H1 (cell line): ENCODE results near the gene MMP24. TPM values are rescaled to one million over a fixed set of nuclear protein-coding genes. Genes with fewer than 3 reads are reported as not detected.
A peak's percentile ranks its signal among the peaks of the same experiment; 100 is the strongest.

Source experiments
- CTCF ChIA-PET: fragments of 300-600 bp; sonication (Branson Sonifier 250); formaldehyde crosslinking; loops from one replicate; lab custom pipeline; 2021; ENCODE audit not compliant: partially characterized antibody; lab: Charles Lee
- POLR2A ChIA-PET: fragments of 300-600 bp; sonication (Branson Sonifier 250); formaldehyde crosslinking; loops from one replicate; lab custom pipeline; 2021; ENCODE audit warnings: inconsistent platforms; ENCODE audit not compliant: partially characterized antibody; lab: Charles Lee
- DNase-seq, 2 experiments: peaks; one replicate each; pipeline versions ENCODE4 v3.0.0 to v3.0.0-alpha.2; 2010 to 2022; ENCODE audit warnings: low spot score in 2 of 2, low read depth in 1 of 2, mixed read lengths in 1 of 2
- FAIRE-seq: peaks from 2 replicates; lab custom pipeline; 2011; peaks lifted over from hg19 to GRCh38; lab: Jason Lieb, UNC
- H2AFZ ChIP-seq: 2 replicates; pipeline ENCODE4 v1.8.1; 2012; ENCODE audit warnings: low read length, inconsistent platforms
- H2AK5ac ChIP-seq: 2 replicates; pipeline ENCODE4 v1.6.1; 2013; ENCODE audit warnings: low read depth, low read length
- H2BK120ac ChIP-seq: replicated peaks from 2 replicates; pipeline ENCODE3; 2013; ENCODE audit warnings: low read depth, low read length, inconsistent platforms
- H2BK12ac ChIP-seq: 2 replicates; pipeline ENCODE4 v1.6.1; 2013; ENCODE audit warnings: low read depth, low read length
- H2BK15ac ChIP-seq: 2 replicates; pipeline ENCODE4 v1.6.1; 2013; ENCODE audit warnings: low read length
- H2BK20ac ChIP-seq: 2 replicates; pipeline ENCODE4 v1.6.1; 2013; ENCODE audit warnings: low read length
- H2BK5ac ChIP-seq: 2 replicates; pipeline ENCODE4 v1.6.1; 2013; ENCODE audit warnings: low read depth, low read length
- H3K14ac ChIP-seq: 2 replicates; pipeline ENCODE4 v1.6.1; 2013; ENCODE audit warnings: inconsistent platforms; ENCODE audit not compliant: insufficient read length
- H3K18ac ChIP-seq: 2 replicates; pipeline ENCODE4 v1.6.1; 2013; ENCODE audit warnings: low read length; ENCODE audit errors: extremely low read depth
- H3K23ac ChIP-seq: 2 replicates; pipeline ENCODE4 v1.6.1; 2013; ENCODE audit warnings: inconsistent platforms; ENCODE audit not compliant: insufficient read length
- H3K23me2 ChIP-seq: 2 replicates; pipeline ENCODE4 v1.6.1; 2013; ENCODE audit warnings: low read depth, low read length
- H3K27ac ChIP-seq: 2 replicates; pipeline ENCODE4 v1.6.1; 2011; ENCODE audit warnings: low read depth, low read length, inconsistent platforms
- H3K27me3 ChIP-seq, 4 experiments: replicated peaks in 1 of 4; 1 replicate in 1 of 4; 2 replicates in 3 of 4; pipeline versions ENCODE4 v1.6.1 to v1.8.1; 2011 to 2013; ENCODE audit warnings: low read length in 3 of 4, mild to moderate bottlenecking in 3 of 4, inconsistent platforms in 2 of 4, mixed read lengths in 2 of 4, moderate library complexity in 1 of 4; ENCODE audit not compliant: control insufficient read depth in 3 of 4, insufficient read depth in 3 of 4; ENCODE audit errors: extremely low read depth in 1 of 4
- H3K36me3 ChIP-seq, 4 experiments: 2 replicates each; pipeline versions ENCODE4 v1.6.1 to v1.8.1; 2011 to 2013; ENCODE audit warnings: mild to moderate bottlenecking in 4 of 4, low read length in 3 of 4, moderate library complexity in 2 of 4, control low read depth in 1 of 4, inconsistent platforms in 1 of 4; ENCODE audit not compliant: insufficient read depth in 4 of 4, control insufficient read depth in 2 of 4
- H3K4ac ChIP-seq: replicated peaks from 2 replicates; pipeline ENCODE3; 2013; ENCODE audit warnings: low read length, low read depth, mixed read lengths, inconsistent platforms; ENCODE audit not compliant: insufficient read length
- H3K4me1 ChIP-seq, 4 experiments: replicated peaks in 1 of 4; 1 replicate in 1 of 4; 2 replicates in 3 of 4; pipeline versions ENCODE4 v1.6.1 to v1.8.1; 2011 to 2013; ENCODE audit warnings: low read length in 3 of 4, inconsistent platforms in 2 of 4, mixed read lengths in 1 of 4; ENCODE audit not compliant: insufficient read depth in 4 of 4, control insufficient read depth in 3 of 4
- H3K4me2 ChIP-seq, 2 experiments: 2 replicates each; pipeline versions ENCODE4 v1.6.1 to v1.8.1; 2011 to 2013; ENCODE audit warnings: low read depth in 2 of 2, low read length in 2 of 2, control low read depth in 1 of 2, inconsistent platforms in 1 of 2, mild to moderate bottlenecking in 1 of 2; ENCODE audit not compliant: insufficient read depth in 1 of 2
- H3K4me3 ChIP-seq, 4 experiments: fragments of 200-600, 300-600 bp in 1 of 4; sonication (generic), shearing (Covaris generic), sonication (Bioruptor Twin) in 1 of 4; 2 replicates each; pipeline versions ENCODE4 v1.5.1 to v1.8.1; 2011 to 2016; ENCODE audit warnings: low read length in 4 of 4, low read depth in 3 of 4, control low read depth in 2 of 4, inconsistent platforms in 2 of 4, mild to moderate bottlenecking in 2 of 4, mixed read lengths in 1 of 4, moderate library complexity in 1 of 4; ENCODE audit not compliant: insufficient read depth in 2 of 4; ENCODE audit errors: extremely low read depth in 1 of 4
- H3K56ac ChIP-seq: replicated peaks from 2 replicates; pipeline ENCODE3; 2013; ENCODE audit warnings: low read depth, mild to moderate bottlenecking, mixed read lengths, low read length, inconsistent platforms; ENCODE audit not compliant: insufficient read length
- H3K79me1 ChIP-seq: 2 replicates; pipeline ENCODE4 v1.6.1; 2013; ENCODE audit warnings: low read depth, low read length, control low read depth
- H3K79me2 ChIP-seq, 2 experiments: 2 replicates each; pipeline versions ENCODE4 v1.6.1 to v1.8.1; 2012 to 2013; ENCODE audit warnings: low read length in 2 of 2, mild to moderate bottlenecking in 2 of 2, inconsistent platforms in 1 of 2; ENCODE audit not compliant: insufficient read depth in 2 of 2, control insufficient read depth in 1 of 2
- H3K9ac ChIP-seq, 4 experiments: replicated peaks in 1 of 4; 1 replicate in 1 of 4; 2 replicates in 3 of 4; pipeline versions ENCODE4 v1.6.1 to v1.8.1; 2011 to 2013; ENCODE audit warnings: low read depth in 3 of 4, low read length in 3 of 4, control low read depth in 2 of 4, mild to moderate bottlenecking in 2 of 4, moderate library complexity in 2 of 4, inconsistent platforms in 1 of 4; ENCODE audit errors: extremely low read depth in 1 of 4
- H3K9me3 ChIP-seq, 2 experiments: 2 replicates each; pipeline versions ENCODE4 v1.6.1 to v1.8.1; 2012 to 2013; ENCODE audit warnings: mild to moderate bottlenecking in 2 of 2, moderate library complexity in 2 of 2, control low read depth in 1 of 2, inconsistent platforms in 1 of 2, low read depth in 1 of 2, low read length in 1 of 2, mixed read lengths in 1 of 2; ENCODE audit not compliant: insufficient read depth in 2 of 2
- H4K20me1 ChIP-seq, 2 experiments: replicated peaks in 1 of 2; 2 replicates each; pipeline versions ENCODE3 to v1.8.1; 2011 to 2013; ENCODE audit warnings: inconsistent platforms in 2 of 2, low read length in 2 of 2, mild to moderate bottlenecking in 1 of 2; ENCODE audit not compliant: insufficient read depth in 2 of 2, control insufficient read depth in 1 of 2
- H4K5ac ChIP-seq: 2 replicates; pipeline ENCODE4 v1.6.1; 2013; ENCODE audit warnings: low read length, low read depth, mixed read lengths, inconsistent platforms; ENCODE audit not compliant: insufficient read length
- H4K8ac ChIP-seq: 2 replicates; pipeline ENCODE4 v1.8.0; 2013; ENCODE audit warnings: mild to moderate bottlenecking, moderate library complexity, low read length, inconsistent platforms; ENCODE audit not compliant: insufficient read depth; ENCODE audit errors: extremely low read depth
- H4K91ac ChIP-seq: replicated peaks from 2 replicates; pipeline ENCODE3; 2013; ENCODE audit warnings: low read length, mixed read lengths, inconsistent platforms; ENCODE audit not compliant: insufficient read length
- BRCA1 ChIP-seq: IDR thresholded peaks from 2 replicates; pipeline ENCODE4 v1.6.1; 2012; ENCODE audit warnings: low read depth, low read length, improper control_type of control experiment
- CBX8 ChIP-seq: fragments of 300-800, 300-1000 bp; sonication (generic); IDR thresholded peaks from 2 replicates; pipeline ENCODE4 v1.7.1; 2016; ENCODE audit warnings: low read depth, low read length, borderline replicate concordance
- HDAC2 ChIP-seq, 2 experiments: fragments of 300-600 bp in 1 of 2; sonication (generic) in 1 of 2; IDR thresholded peaks; 2 replicates each; pipeline ENCODE4 v1.6.1; 2011 to 2012; ENCODE audit warnings: low read depth in 2 of 2, low read length in 2 of 2, mild to moderate bottlenecking in 2 of 2, moderate library complexity in 2 of 2, borderline replicate concordance in 1 of 2, inconsistent platforms in 1 of 2
- JUND ChIP-seq: IDR thresholded peaks from 2 replicates; pipeline ENCODE4 v1.6.1; 2011; ENCODE audit warnings: mild to moderate bottlenecking, improper control_type of control experiment, low read length
- KDM4A ChIP-seq: IDR thresholded peaks from one replicate; pipeline ENCODE4 v1.7.1; 2012; ENCODE audit warnings: low read depth, mild to moderate bottlenecking, moderate library complexity, low read length, inconsistent platforms; ENCODE audit not compliant: severe bottlenecking
- KDM5A ChIP-seq: fragments of 200-600 bp; IDR thresholded peaks from 2 replicates; pipeline ENCODE4 v1.7.1; 2012; ENCODE audit warnings: mild to moderate bottlenecking, low read length, inconsistent platforms, mixed read lengths
- RBBP5 ChIP-seq: IDR thresholded peaks from 2 replicates; pipeline ENCODE4 v1.7.1; 2012; ENCODE audit warnings: low read depth, mild to moderate bottlenecking, inconsistent platforms, low read length, moderate library complexity, borderline replicate concordance
- RFX5 ChIP-seq: IDR thresholded peaks from 2 replicates; pipeline ENCODE4 v1.6.1; 2011; ENCODE audit warnings: low read depth, low read length, improper control_type of control experiment, borderline replicate concordance
- SAP30 ChIP-seq: fragments of 300-600 bp; sonication (generic); IDR thresholded peaks from 2 replicates; pipeline ENCODE4 v1.7.1; 2012; ENCODE audit warnings: low read length, moderate library complexity, mild to moderate bottlenecking, inconsistent platforms; ENCODE audit not compliant: insufficient read depth, insufficient replicate concordance
- SP1 ChIP-seq: IDR thresholded peaks from 2 replicates; pipeline ENCODE4 v1.6.1; 2011; ENCODE audit warnings: low read depth, low read length
- SRF ChIP-seq: IDR thresholded peaks from 2 replicates; pipeline ENCODE4 v1.6.1; 2011; ENCODE audit warnings: mild to moderate bottlenecking, low read depth, low read length, moderate library complexity
- WGBS, 2 experiments: shearing (Covaris generic) in 1 of 2; methylation state at CpG; one replicate each; pipeline versions ENCODE4 v1.1.6 to v1.1.7; 2013 to 2015; ENCODE audit warnings: low lambda C conversion rate in 2 of 2, mixed read lengths in 2 of 2, inconsistent platforms in 1 of 2, low coverage in 1 of 2, missing lambda C conversion rate in 1 of 2; ENCODE audit not compliant: insufficient replicate concordance in 2 of 2, insufficient coverage in 1 of 2, insufficient read length in 1 of 2; ENCODE audit errors: extremely low coverage in 1 of 2, missing lambda C conversion rate in 1 of 2; 5-methylcytosine and 5-hydroxymethylcytosine counted together
- polyA plus RNA-seq, 7 experiments: library from polyadenylated mRNA; depleted of rRNA in 3 of 7; stranded (reverse) in 5 of 7; unstranded in 2 of 7; fragments of >200 nt in 5 of 7; fragments of 200-250 nt in 2 of 7; gene quantifications; 1 replicate in 5 of 7; 2 replicates in 1 of 7; 4 replicates in 1 of 7; pipeline versions ENCODE4 v1.2.1 to v1.2.3, GENCODE V29; 2011 to 2013; ENCODE audit warnings: missing spikeins in 2 of 7, mixed read lengths in 2 of 7
- total RNA-seq: library from RNA; stranded (reverse); fragmentation: NEBNext Ultra II Directional; extraction: Animal tissue kit (Norgen Biotek cat#: 25700); gene quantifications from 2 replicates; pipeline ENCODE4 v1.2.1, GENCODE V29; 2021

MMP24 gene
- total and polyA plus RNA-seq, 2 of the 8 experiments (the other 6 are each of a cell fraction or from before 2014, with no cell fraction given), result 18.8 to 21.4 TPM

DNA sequence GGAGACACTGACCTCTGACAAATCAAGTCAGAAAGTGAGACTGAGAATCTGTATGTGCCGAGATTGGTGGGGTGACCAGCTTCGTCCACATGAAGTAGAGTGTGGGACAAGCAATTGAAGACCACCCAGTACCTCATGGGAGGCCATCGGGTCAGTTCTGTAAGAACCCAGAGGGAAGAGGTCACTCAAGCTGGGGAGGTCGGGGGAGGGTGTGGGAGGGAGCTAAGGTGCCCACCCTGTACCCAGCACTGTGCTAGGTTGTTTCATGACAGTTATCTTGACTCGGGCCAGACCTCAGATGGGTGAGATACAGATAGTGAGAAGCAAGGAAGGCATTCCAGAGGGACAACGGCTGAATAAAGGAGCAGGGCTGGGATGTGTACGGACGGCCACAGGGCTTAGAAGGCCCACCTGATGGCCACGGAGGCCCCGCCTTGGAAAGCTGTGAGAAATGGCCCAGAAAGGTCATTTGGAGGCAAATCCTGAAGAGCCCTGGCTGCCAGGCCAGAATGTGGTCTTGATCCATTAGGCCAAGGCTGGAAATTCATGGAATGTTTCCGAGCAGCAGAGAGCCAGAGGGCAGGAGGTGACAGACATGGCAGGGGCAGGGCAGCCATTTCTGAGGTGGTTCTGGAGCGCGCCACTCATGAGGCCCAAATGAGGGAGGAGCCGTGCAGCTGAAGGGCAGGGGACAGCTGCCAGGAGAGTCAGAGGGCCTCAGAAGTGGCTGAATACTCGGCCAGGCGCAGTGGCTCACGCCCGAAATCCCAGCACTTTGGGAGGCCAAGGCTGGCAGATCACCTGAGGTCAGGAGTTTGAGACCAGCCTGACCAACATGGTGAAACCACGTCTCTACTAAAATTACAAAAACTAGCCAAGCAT, 43.8 kb downstream of the MMP24 start:
- H3K79me2 ChIP-seq, result no peaks in the 10 kb centered on the region
- H2BK15ac ChIP-seq, result no peak overlapping the region
- H3K79me1 ChIP-seq, result no peaks in the 10 kb centered on the region
- ChIA-PET CTCF (interaction anchor here (0.6 to 11.5 kb wide), 23 partner anchors 9 to 396 kb away, joined by 3 to 135 read pairs (median 4); partner anchors contain the start of gene EDEM2), POLR2A (interaction anchor here (1.1 to 7.9 kb wide), 5 partner anchors 4 to 11 kb away, joined by 3 to 98 read pairs (median 3); no protein-coding TSS in a partner anchor)
- no peak overlapping the region for H2AK5ac ChIP-seq
- peak overlapping the region; percentile 37 for H4K91ac ChIP-seq
- H3K9ac ChIP-seq, result no peak overlapping the region
- FAIRE-seq (no peak), DNase-seq (no peak)
- H3K18ac ChIP-seq, result no peak overlapping the region
- H3K36me3 ChIP-seq, result peaks cover 0 to 9% (median 0%) of the 10 kb centered on the region in 4 experiments; a peak in 3 of 8 replicates
- H2BK20ac ChIP-seq, result no peak overlapping the region
- no peak overlapping the region for H3K4me2 ChIP-seq
- no peak overlapping the region for H2AFZ ChIP-seq
- H3K27me3 ChIP-seq, result no peaks in the 10 kb centered on the region
- H3K4me1 ChIP-seq, result peaks cover 0 to 5% (median 2%) of the 10 kb centered on the region in 4 experiments; a peak in 3 of 7 replicates
- H3K14ac ChIP-seq, result no peak overlapping the region
- peak overlapping the region; percentile 63 for H4K8ac ChIP-seq
- H2BK120ac ChIP-seq, result no peak overlapping the region
- no peak overlapping the region; the same call in 1 of the 2 replicates for H2BK5ac ChIP-seq
- H2BK12ac ChIP-seq, result no peak overlapping the region; the same call in 1 of the 2 replicates
- H4K5ac ChIP-seq, result no peak overlapping the region
- no peak overlapping the region for H3K56ac ChIP-seq
- H3K4me3 ChIP-seq, result no peak overlapping the region
- no peak overlapping the region for H3K23ac ChIP-seq
- H3K23me2 ChIP-seq, result no peaks in the 10 kb centered on the region
- no peaks in the 10 kb centered on the region for H3K9me3 ChIP-seq
- WGBS, 2 experiments, result 87% methylated on average over 19 of the region's 19 CpGs; no CpG with 5 or more reads in 1 of the 2 experiments
- no peak overlapping the region for H3K27ac ChIP-seq
- H3K4ac ChIP-seq, result no peak overlapping the region
- no peaks in the 10 kb centered on the region for H4K20me1 ChIP-seq
- no peak for TF ChIP-seq JUND
- TF ChIP-seq RBBP5, result no peak
- TF ChIP-seq SAP30, result no peak
- no peak for TF ChIP-seq RFX5
- TF ChIP-seq KDM4A, result no peak
- no peak for TF ChIP-seq SRF
- TF ChIP-seq SP1, result no peak
- TF ChIP-seq BRCA1, result no peak
- TF ChIP-seq HDAC2 (IDR thresholded peaks at IDR 0.05; ENCODE audit: borderline replicate concordance in 1 of 2, low read depth in 2 of 2, low read length in 2 of 2), result no peak
- TF ChIP-seq KDM5A, result no peak
- TF ChIP-seq CBX8, result no peak
